ENCODE data around the gene PARPBP. TPM values are rescaled to one million over a fixed set of nuclear protein-coding genes. Genes with fewer than 3 reads are reported as not detected.

PARPBP gene
- total RNA-seq, 1 experiment from 2014 or later: 28.2 TPM

DNA sequence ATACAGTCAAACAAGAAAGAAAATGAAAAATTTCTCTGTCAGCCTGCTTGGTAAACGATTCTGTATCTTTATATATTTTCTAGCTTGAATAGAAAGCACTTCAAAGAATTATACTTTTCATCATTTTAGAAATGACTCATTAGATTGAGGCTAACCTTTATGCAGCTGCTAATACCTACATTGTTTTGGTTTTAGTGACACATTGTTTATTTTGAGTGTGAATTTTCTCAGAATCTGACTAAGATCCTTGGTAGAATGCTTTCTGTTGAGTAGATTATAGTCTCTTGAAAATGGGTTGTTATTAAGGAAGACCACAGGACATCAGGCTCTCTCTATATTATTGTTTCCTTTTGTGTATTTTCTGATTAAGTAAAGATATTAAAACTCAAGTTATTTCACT, 77.8 kb downstream of the PARPBP start, which contains the start of gene PMCH:
Gene PMCH (minus strand): TSS at position 45 of the 400 bp plus-strand sequence. CDS start 63 bp downstream, outside the sequence.
- POLR2A ChIA-PET: no interaction called here
- DNase-seq: no peak

GRCh38 chr12:102201436-102202061, 81.6 kb downstream of the PARPBP start:
- Histone ChIP-seq H3K27me3 (replicated peaks; ENCODE audit: control insufficient read depth, insufficient read depth, low read length) (no peaks in the 10 kb centered on the region), H3K9me3 (no peaks in the 10 kb centered on the region), H3K4me1 (no peaks in the 10 kb centered on the region), H3K36me3 (ENCODE audit: control insufficient read depth, insufficient read depth, low read length) (no peaks in the 10 kb centered on the region), H3K4me3 (ENCODE audit: low read depth, low read length) (no peak overlapping the region)
- Mint-ChIP-seq H3K9me3 (ENCODE audit: unreplicated experiment) (peaks cover 11% of the 10 kb centered on the region), H3K4me3 (ENCODE audit: unreplicated experiment) (no peak overlapping the region), H3K27me3 (ENCODE audit: insufficient read depth, unreplicated experiment) (no peaks in the 10 kb centered on the region), H3K4me1 (ENCODE audit: low read depth, unreplicated experiment) (no peaks in the 10 kb centered on the region), H3K36me3 (ENCODE audit: insufficient read depth, unreplicated experiment) (peaks cover 4% of the 10 kb centered on the region), H3K27ac (ENCODE audit: unreplicated experiment) (no peak overlapping the region)
- ChIA-PET POLR2A (no interaction called here), CTCF (no interaction called here)
- intact Hi-C loops (cut with micrococcal nuclease; ENCODE audit: unreplicated experiment): no loop called here
- TF ChIP-seq, protein P1, sequence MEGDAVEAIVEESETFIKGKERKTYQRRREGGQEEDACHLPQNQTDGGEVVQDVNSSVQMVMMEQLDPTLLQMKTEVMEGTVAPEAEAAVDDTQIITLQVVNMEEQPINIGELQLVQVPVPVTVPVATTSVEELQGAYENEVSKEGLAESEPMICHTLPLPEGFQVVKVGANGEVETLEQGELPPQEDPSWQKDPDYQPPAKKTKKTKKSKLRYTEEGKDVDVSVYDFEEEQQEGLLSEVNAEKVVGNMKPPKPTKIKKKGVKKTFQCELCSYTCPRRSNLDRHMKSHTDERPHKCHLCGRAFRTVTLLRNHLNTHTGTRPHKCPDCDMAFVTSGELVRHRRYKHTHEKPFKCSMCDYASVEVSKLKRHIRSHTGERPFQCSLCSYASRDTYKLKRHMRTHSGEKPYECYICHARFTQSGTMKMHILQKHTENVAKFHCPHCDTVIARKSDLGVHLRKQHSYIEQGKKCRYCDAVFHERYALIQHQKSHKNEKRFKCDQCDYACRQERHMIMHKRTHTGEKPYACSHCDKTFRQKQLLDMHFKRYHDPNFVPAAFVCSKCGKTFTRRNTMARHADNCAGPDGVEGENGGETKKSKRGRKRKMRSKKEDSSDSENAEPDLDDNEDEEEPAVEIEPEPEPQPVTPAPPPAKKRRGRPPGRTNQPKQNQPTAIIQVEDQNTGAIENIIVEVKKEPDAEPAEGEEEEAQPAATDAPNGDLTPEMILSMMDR (IDR thresholded peaks at IDR 0.05; ENCODE audit: insufficient read depth in 1 of 2, low read depth in 1 of 2, low read length in 1 of 2, severe bottlenecking in 1 of 2, unreplicated experiment in 1 of 2): no peak
- no peak for DNase-seq
- BruUV-seq (replicated peaks): no TSS peak

More for the DNA sequence above, 77.8 kb downstream of the PARPBP start, which contains the start of gene PMCH:
- no peaks in the 10 kb centered on the region for H3K27me3 ChIP-seq (replicated peaks; ENCODE audit: control insufficient read depth, insufficient read depth, low read length)
- Mint-ChIP-seq H3K36me3 (ENCODE audit: insufficient read depth, unreplicated experiment) (no peaks in the 10 kb centered on the region), H3K27me3 (ENCODE audit: insufficient read depth, unreplicated experiment) (no peaks in the 10 kb centered on the region), H3K4me1 (ENCODE audit: low read depth, unreplicated experiment) (no peaks in the 10 kb centered on the region), H3K4me3 (ENCODE audit: unreplicated experiment) (no peak within 1 kb of the TSS), H3K27ac (ENCODE audit: unreplicated experiment) (no peak within 1 kb of the TSS), H3K9me3 (ENCODE audit: unreplicated experiment) (no peaks in the 10 kb centered on the region)
- no peaks in the 10 kb centered on the region for H3K9me3 ChIP-seq
- H3K4me1 ChIP-seq: no peaks in the 10 kb centered on the region
- CTCF ChIA-PET: no interaction called here
- BruUV-seq (replicated peaks): no TSS peak
- H3K36me3 ChIP-seq (ENCODE audit: control insufficient read depth, insufficient read depth, low read length): no peaks in the 10 kb centered on the region
- H3K4me3 ChIP-seq (ENCODE audit: low read depth, low read length): no peak within 1 kb of the TSS
- TF ChIP-seq, protein P1 (IDR thresholded peaks at IDR 0.05; ENCODE audit: insufficient read depth in 1 of 2, low read depth in 1 of 2, low read length in 1 of 2, severe bottlenecking in 1 of 2, unreplicated experiment in 1 of 2): no peak
- intact Hi-C loops (cut with micrococcal nuclease; ENCODE audit: unreplicated experiment): no loop called here

GRCh38 chr12:102202556-102202955, 82.6 kb downstream of the PARPBP start:
- no peak for DNase-seq
- ChIA-PET CTCF (no interaction called here), POLR2A (no interaction called here)
- H3K27me3 ChIP-seq (replicated peaks; ENCODE audit: control insufficient read depth, insufficient read depth, low read length): no peaks in the 10 kb centered on the region
- H3K36me3 Mint-ChIP-seq (ENCODE audit: insufficient read depth, unreplicated experiment): peaks cover 4% of the 10 kb centered on the region
- no peak overlapping the region for H3K4me3 ChIP-seq (ENCODE audit: low read depth, low read length)
- intact Hi-C loops (cut with micrococcal nuclease; ENCODE audit: unreplicated experiment): no loop called here
- H3K27me3 Mint-ChIP-seq (ENCODE audit: insufficient read depth, unreplicated experiment): no peaks in the 10 kb centered on the region
- TF ChIP-seq, protein P1 (IDR thresholded peaks at IDR 0.05; ENCODE audit: insufficient read depth in 1 of 2, low read depth in 1 of 2, low read length in 1 of 2, severe bottlenecking in 1 of 2, unreplicated experiment in 1 of 2): no peak
- H3K4me1 ChIP-seq: no peaks in the 10 kb centered on the region
- no peaks in the 10 kb centered on the region; the same call in 1 of the 2 replicates for H3K36me3 ChIP-seq (ENCODE audit: control insufficient read depth, insufficient read depth, low read length)
- no peak overlapping the region for H3K4me3 Mint-ChIP-seq (ENCODE audit: unreplicated experiment)
- H3K4me1 Mint-ChIP-seq (ENCODE audit: low read depth, unreplicated experiment): no peaks in the 10 kb centered on the region
- no peaks in the 10 kb centered on the region for H3K9me3 ChIP-seq
- peaks cover 14% of the 10 kb centered on the region for H3K9me3 Mint-ChIP-seq (ENCODE audit: unreplicated experiment)
- no peak overlapping the region for H3K27ac Mint-ChIP-seq (ENCODE audit: unreplicated experiment)
- no TSS peak for BruUV-seq (replicated peaks)
